IPS-11a (cell line): ENCODE data around the gene ECHS1.
"Not testable (repeated sequence)": the region's sequence is repeated elsewhere in the genome, so short reads cannot be mapped to it uniquely, and the experiment has no call there.

ENCODE experiments used
- H3K4me3 ChIP-seq: one replicate; pipeline ENCODE4 v1.5.1; 2013; ENCODE audit warnings: low read depth, low read length, control low read depth

ECHS1 gene

DNA sequence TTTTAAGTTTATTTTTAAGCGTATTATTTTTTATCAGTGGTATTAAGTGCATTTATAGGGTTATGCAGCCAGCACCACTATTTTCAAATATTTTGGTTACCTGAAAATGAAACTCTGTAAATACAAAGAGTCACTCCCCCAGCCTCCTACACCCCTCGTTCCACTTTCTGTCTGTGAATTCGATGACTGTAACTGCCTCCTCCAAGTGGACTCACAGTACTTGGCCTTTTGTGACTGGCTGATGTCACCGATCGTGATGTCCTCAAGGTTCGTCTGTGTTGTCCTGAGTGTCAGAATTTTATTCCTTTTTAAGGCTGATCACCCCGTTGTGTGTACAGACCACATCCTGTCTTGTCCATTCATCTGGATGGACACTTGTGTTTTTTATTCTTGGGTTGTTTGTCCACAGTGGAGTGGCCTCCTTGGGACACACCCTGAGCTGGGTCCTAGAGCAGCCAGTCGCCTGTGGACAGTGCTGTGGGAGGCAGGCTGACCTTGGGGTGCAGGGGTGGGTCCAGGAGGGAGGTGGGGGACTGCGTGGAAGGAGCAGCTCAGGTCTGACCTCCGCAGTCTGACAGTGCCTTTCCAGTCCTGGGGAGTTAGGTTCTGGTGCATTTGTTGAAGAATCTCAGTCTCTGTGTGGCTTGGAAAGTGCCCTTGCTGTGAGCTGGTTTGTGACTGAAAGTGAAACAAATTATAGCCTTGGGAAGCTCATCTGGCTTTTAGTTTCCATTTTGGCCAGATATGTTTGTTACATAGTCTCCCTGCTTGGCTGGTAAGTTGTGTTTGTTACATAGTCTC is 27.7 kb upstream of the ECHS1 start:
- H3K4me3 ChIP-seq = no peak overlapping the region

DNA sequence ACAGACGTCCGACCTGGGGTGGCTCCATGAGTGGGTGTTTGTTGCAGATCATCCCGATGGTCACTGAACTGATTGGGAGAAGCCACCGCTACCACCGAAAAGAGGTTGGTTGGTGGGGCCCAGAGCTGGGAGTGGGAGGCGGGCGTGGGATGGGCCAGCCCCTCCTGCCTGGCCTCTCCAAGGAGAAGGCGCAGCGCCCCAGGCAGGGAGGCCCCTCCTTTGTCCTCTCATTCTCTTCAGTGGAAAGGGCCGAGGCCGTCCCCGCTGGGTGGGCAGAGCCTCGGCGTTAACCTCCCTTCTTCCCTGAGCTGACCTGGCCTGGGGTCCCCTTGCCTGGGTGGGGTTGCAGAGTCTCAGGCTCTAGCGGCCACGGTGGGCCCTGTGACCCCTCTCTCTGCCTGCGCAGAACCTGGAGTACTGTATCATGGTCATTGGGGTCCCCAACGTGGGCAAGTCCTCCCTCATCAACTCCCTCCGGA is 26.0 kb upstream of the ECHS1 start:
- no peak overlapping the region for H3K4me3 ChIP-seq

DNA sequence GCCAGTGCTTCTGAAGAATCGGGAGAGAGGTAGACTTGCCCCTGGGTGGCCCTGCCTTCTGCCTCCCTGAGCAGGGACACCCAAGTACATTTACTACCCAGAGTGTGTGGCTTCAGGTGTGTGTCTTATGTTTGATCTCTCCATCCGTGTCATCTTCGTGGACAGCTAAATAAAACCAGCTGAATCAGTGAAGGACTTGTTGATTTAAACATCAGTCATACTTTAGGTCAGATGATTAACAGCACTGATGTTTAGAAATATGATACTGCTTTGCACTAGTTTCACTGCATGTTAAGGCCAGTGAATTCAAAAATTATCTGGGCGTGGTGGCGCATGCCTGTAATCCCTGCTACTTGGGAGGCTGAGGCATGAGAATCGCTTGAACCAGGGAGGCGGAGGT is 24.8 kb upstream of the ECHS1 start:
- no peak overlapping the region for H3K4me3 ChIP-seq

DNA sequence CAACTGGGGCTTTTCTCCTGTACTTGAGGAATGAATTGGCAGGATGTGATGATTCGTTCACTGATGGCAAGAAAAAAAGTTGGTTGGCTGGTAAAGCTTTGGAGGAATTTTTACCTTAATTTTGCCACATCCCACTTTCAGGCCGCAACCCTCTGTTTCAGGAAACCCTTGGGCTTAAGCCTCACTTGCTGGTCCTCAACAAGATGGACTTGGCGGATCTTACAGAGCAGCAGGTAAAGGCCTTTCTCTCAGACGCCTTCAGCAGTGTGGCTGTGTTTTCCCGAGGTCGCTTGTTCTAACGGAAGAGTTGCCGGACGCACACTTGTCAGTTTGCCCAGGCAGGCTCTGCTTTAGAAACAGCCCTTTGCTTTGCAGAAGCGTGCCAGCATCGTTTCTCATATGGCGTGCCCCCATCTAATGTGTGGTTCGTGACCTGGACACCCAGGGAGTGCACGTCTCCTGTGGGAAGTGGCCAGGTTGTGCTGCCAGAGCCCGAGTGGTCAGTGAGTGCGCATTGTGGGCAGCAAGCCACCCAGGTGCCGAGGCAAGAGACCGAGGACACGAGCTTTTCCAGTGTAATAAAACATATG is 23.0 kb upstream of the ECHS1 start:
- H3K4me3 ChIP-seq = no peak overlapping the region

DNA sequence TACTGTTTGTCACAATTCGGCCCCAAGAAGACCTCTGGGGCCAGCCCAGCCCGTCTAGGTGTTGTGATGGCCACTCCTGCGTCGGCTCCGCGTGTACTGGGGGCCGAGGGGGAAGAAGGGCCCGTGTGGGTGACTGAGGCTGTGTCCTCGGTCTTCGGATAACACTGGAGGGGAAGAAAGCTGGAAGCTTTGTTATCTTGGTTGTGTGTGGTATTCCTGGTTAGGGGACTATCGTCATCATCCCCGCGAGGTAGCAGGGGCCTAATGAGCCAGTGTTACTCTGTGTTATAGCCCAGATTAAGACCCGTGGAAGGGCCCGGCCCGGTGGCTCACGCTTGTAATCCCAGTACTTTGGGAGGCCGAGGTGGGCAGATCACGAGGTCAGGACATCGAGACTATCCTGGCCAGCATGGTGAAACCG is 21.7 kb upstream of the ECHS1 start:
- peak overlapping the region; percentile 91 for H3K4me3 ChIP-seq

DNA sequence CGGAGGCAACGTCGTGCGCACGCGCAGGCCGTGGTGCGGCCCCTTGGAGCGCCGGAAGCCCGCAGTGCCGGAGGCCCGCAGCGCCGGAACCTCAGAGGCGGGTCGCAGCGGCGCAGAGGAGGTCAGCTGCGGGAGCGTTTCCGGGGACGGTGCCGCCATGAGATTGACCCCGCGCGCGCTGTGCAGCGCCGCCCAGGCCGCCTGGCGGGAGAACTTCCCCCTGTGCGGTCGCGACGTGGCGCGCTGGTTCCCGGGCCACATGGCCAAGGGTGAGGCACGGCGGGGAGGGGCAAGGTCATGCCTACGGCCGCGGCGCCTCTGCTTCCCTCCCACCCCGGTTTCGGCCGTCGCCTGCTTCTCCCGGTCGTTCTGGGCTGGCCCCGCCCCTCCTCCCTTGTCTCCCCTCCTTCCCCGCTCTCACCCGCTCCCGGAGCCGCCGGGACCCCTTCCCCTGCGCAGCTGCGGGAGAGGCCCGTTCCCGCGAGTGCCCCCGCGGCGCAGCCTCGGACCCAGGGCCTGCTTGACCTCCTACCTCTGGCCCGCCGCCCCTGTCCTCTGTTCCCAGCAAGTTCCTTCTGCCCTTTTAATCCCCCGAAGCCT is 21.0 kb upstream of the ECHS1 start, which contains the start of gene MTG1:
MTG1 (plus strand) TSS at position 94 of the 600 bp plus-strand sequence; CDS start at position 158, 64 bp downstream.
- peak within 1 kb of the TSS; percentile 91 for H3K4me3 ChIP-seq

DNA sequence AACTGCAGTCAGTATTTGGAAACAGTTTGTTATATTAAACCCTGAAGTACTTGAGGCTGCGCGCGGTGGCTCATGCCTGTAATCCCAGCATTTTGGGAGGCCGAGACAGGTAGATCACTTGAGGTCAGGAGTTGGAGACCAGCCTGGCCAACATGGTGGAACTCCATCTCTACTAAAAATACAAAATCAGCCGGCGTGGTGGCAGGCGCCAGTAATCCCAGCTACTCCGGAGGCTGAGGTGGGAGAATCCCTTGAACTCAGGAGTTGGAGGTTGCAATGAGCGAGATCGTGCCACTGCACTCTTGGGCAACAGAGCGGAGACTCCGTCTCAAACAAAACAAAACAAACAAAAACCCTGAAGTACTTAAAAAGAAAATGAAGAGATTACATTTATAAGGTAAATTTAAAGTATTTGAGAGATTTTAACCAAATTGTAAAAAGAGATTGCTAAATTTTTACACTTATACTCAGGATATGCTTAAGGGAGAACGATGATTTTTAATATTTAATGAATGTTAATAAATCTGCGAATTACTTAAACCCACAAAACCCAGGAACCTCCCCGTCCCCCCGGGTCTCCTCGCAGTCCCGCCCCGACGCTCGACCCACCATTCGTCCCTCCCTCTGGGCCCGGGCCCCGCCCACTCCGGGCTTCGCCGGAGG is 20.4 kb upstream of the ECHS1 start:
- H3K4me3 ChIP-seq = no peak overlapping the region

DNA sequence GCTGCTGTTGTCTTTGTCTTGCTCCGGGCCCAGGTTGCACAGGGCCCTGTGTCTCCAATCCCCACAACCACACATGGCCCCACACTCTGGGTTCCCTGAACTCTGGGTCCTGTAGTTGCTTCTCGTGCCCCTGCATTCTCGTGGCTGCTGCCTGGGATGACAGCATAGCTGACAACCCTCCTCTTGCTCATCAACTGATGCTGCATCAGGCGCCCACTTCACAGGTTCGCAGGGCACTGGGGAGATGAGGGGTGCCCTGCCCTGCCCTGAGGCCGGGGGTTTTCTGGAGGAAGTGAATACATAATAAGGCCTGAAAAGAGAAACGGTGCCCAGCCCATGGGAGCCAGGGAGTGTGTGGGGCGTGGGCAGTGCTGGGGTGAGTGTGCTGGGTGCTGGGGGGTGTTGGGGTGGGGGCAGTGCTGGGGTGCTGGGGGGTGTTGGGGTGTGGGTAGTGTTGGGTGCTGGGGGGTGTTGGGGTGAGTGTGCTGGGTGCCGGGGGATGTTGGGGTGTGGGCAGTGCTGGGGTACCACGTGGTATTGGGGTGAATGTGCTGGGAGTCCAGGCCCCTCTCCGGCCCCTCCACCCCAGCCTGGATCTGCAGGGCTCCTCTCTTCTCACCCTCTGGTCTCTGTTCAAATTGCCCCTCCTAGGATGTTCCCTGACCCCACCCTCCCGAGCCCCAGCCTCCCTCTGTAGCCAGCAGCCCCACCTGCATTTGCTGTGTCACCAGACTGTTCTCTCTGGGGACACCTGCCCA is 18.8 kb upstream of the ECHS1 start:
- no peak overlapping the region for H3K4me3 ChIP-seq

DNA sequence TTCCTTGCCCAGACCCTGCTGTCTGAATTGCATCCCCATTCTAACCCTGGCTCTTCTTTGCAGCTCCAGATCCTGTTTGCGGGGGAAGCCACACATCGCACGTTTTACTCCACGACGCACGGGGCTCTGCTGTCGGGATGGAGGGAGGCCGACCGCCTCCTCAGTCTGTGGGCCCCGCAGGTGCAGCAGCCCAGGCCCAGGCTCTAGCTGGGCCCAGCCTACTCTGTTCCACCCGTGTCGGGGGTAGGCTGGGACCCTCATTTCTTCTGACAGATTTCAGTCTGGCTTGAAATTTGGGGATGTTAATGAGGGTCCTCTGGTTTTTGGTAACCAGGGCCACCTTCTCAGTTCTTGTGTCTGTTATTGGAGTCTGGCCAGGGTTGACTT is 18.1 kb upstream of the ECHS1 start:
- H3K4me3 ChIP-seq = no peak overlapping the region

DNA sequence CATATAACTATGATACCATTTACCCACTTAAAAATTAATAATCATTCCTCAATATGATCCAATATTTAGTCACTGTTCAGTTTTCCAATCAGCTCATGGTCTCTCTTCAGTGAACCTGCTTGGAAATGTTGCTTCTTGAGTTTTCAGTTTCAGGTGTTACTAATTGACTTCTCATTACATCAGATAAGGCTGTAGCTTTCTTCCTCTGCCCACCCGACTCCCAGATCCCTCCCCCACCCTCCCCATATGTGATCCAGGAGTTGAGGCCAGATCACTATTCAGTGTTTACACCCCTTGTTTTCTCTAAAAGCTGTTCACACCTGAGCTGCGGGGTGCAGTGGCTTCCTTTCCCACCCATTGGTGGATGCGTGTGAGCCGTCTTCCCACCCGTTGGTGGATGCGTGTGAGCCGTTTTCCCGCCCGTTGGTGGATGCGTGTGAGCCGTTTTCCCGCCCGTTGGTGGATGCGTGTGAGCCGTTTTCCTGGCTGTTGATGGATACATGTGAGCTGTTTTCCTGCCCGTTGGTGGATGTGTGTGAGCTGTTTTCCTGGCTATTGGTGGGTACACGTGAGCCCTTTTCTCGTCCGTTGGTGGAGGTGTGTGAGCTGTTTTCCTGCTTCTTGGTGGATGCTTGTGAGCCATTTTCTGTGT is 17.6 kb upstream of the ECHS1 start:
- no peak overlapping the region for H3K4me3 ChIP-seq

DNA sequence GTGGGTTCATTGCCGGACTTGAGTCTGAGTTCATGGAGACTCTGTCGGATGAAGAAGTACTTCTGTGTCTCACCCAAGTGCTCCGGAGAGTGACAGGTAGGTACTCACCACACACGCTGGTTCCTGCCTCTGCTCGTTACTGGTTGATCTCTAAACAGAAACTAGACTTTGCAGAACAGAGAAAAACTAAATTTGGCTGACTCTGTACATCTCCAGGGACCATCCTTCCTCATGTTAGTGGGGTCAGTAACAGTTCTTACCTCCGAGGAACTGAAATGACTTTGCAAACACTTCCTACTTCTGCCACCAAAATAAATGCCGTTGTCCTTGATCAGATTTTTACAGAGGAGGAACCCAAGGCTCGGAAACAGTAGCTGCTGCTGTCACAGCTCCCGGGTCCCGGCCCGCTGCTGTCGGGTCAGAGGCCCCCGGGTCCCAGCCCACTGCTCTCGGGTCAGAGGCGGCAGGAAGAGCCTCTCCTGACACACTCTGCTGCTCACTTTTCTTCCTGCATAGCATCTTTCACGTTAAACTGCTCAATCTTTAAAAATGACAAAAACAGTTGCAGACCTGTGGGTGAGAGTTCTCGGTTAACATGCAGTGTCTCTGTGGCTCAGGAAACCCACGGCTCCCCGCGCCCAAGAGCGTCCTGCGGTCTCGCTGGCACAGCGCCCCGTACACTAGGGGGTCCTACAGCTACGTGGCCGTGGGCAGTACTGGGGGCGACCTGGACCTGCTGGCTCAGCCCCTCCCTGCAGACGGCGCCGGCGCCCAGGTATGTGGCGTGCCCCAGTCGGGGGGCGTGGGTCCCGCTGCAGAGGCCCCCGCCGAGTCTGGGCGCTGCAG is 16.0 kb upstream of the ECHS1 start:
- no peak overlapping the region for H3K4me3 ChIP-seq

DNA sequence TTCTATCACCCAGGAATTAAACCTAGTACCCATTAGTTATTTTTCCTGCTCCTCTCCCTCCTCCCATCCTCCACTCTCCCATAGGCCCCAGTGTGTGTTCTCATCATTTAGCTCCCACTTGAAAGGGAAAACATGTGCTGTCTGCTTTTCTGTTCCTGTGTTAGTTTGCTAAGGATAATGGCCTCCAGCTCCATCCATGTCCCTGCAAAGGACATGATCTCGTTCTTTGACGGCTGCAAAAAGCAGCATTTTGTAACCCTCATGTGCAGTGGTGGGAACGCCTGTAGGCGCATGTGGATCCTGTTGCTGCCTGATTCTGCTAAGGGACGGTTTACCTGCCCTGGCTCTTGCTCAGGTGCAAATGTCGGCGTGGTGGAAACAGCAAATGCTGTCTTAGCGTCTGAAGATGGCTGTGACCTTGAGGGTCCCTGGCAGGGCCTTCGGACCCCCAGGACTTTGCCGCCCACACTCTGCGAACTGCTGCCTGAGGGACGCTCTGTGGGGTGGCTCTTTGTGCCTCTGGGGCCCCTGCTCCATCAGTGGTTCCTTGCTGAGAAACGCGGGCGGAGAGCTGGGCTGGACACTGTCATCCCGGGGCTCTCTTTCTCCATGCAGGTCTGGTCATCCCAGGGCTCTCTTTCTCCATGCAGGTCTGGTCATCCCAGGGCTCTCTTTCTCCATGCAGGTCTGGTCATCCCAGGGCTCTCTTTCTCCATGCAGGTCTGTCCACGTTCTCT is 15.2 kb upstream of the ECHS1 start:
- H3K4me3 ChIP-seq = no peak overlapping the region

DNA sequence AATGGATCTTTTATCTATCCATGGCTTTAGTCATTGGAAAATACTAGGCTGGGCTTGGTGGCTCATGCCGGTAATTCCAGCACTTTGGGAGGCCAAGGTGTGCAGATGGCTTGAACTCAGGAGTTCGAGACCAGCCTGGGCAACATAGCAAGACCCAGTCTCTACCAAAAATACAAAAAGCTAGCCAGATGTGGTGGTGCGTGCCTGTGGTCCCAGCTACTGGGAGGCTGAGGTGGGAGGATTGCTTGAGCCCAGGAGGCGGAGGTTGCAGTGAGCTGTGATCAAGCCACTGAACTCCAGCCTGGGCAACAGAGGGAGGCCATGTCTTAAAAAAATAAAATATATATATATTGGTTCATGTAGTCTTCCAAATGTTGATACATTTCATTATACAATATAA is 13.8 kb upstream of the ECHS1 start:
- H3K4me3 ChIP-seq = not testable (repeated sequence)

DNA sequence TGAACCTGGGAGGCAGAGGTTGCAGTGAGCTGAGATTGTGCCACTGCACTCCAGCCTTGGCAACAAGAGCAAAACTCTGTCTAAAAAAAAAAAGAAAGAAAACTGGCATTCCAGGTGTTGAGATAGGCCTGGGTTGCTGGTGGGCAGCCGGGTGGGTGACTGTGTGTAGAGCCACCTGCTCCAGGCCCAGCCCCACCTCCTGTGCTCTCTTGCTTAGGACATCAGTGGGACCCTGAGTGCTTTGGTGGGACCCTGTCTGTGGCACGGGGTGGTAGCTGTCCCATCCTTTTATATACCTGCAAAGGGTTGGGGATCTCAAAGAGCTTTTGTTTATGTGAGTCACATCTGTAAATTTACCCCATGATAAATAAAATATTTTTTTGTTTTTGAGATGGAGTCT is 12.1 kb upstream of the ECHS1 start:
- H3K4me3 ChIP-seq = no peak overlapping the region

DNA sequence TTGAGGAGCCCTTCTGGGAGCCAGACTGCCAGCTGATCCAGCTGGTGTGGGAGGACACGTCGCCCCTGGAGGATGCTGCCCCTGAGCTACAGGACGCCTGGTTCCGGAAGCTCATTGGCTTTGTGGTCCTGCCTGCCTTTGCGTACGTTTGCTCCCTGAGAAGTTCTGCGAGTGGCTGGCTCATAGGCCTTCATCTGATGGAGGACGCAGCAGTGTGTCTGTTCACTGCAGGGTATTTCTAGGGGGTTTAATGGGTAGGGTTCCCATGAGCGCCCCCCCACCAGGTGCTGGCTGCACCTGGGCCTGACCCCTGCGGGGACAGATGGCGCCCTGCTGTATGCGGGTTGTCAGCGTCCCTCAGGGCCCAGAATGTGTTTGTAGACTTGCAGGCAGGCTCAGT is 10.9 kb upstream of the ECHS1 start:
- no peak overlapping the region for H3K4me3 ChIP-seq

DNA sequence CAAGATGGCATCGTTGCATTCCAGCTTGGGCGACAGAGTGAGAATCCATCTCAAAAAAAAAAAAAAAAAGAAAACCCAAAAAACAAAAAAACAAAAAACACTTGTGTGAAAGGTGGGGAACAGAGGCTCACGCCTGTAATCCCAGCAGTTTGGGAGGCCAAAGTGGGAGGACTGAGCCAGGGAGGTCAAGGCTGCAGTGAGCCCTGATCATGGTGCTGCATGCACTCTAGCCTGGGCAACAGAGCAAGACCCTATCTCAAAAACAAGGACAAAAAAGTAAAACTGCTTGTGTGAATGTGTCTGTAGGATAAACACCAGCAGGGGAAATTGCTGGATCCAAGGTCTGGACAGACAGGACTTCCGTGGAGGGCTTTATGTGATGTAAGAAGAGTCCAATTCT is 10.4 kb upstream of the ECHS1 start:
- H3K4me3 ChIP-seq = no peak overlapping the region

DNA sequence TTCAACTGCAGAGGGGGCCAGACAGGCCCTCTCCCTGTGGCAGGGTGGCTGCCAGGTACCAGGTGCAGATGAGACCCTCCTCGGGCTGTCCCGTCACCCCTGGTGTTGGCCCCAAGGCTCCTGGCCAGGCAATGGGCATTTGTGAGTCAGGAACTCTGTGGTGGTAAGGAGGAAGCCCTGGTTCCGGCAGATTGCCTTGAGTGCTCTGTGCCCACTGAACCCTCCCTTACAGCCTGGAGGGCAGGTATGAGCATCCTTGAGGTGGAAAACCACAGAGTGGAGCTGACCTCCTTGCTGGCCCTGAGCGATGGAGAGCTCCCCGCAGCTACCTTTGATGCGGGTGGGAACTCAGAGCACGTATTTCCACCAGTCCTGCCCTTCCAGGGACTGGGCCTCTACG is 7.9 kb upstream of the ECHS1 start:
- no peak overlapping the region for H3K4me3 ChIP-seq

DNA sequence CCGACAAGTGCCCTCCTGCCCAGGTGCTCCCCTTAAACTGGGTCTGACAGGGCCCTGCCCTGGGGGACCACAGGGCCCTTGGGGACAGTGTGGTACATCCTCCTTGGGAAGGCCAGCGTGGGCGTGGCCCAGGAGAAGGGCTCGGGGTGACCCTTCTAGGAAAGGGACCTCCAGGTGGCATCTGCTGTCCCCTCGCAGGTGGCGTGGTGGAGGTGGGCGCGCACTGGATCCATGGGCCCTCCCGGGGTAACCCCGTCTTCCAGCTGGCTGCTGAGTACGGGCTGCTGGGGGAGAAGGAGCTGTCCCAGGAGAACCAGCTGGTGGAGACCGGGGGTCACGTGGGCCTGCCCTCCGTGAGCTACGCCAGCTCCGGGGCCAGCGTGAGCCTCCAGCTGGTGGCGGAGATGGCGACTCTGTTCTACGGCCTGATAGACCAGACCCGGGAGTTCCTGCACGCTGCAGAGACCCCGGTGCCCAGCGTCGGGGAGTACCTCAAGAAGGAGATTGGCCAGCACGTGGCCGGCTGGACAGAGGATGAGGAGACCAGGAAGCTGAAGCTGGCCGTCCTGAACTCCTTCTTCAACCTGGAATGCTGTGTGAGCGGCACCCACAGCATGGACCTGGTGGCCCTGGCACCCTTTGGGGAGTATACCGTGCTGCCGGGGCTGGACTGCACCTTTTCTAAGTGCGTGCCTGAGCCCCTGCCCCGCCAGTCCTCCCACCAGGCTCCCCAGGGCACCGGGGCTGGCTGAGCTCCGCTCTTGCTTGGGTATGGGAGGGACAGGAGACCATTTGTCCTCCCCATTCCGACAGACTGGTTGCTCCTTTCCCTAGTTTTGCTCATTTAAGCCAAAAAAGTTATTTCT is 6.9 kb upstream of the ECHS1 start:
- peak overlapping the region; percentile 35 for H3K4me3 ChIP-seq
